ENCODE data around the gene CAPN11.
"Not testable (repeated sequence)": the region's sequence is repeated elsewhere in the genome, so short reads cannot be mapped to it uniquely, and the experiment has no call there.

Gene CAPN11

GRCh38 chr6:44228836-44229235 is 70.2 kb downstream of the CAPN11 start:
- DNase-seq = peak; percentile 15

DNA sequence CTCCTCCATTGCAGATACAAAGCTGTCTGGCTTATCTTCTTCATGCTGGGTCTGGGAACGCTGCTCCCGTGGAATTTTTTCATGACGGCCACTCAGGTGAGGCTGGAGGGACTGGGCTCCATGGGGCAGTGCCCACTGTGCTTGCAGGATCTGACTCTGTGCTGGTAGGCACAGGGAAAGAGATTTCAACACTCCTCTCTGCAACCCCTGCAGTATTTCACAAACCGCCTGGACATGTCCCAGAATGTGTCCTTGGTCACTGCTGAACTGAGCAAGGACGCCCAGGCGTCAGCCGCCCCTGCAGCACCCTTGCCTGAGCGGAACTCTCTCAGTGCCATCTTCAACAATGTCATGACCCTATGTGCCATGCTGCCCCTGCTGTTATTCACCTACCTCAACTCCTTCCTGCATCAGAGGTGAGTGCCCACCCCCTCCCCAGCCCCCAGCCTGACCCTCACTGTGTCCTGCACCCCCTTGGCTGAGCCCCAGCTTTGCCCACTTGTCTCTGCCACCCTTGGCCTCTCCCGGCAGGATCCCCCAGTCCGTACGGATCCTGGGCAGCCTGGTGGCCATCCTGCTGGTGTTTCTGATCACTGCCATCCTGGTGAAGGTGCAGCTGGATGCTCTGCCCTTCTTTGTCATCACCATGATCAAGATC is 70.9 kb downstream of the CAPN11 start:
- DNase-seq = no peak

DNA sequence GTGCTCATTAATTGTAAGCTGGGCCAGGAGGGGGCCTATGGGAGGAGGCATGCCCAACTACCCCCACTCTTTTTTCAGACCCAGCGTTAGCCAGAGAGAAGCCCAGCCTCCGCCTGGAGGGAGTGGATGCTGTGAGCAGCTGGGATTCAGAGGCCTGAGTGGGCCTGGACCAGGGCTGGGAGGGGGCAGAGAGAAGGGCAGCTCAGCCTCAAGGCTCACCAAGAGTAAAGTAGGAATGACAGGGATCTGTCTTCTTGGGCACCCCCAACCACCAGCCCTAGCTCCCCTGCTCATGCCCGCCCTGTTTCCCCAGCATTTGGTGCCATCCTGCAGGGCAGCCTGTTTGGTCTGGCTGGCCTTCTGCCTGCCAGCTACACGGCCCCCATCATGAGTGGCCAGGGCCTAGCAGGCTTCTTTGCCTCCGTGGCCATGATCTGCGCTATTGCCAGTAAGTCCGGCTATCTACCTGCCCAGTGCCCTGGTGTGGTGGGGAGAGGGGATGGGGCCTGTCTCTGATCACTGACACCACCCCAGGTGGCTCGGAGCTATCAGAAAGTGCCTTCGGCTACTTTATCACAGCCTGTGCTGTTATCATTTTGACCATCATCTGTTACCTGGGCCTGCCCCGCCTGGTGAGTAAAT is 71.5 kb downstream of the CAPN11 start:
- no peak for DNase-seq

DNA sequence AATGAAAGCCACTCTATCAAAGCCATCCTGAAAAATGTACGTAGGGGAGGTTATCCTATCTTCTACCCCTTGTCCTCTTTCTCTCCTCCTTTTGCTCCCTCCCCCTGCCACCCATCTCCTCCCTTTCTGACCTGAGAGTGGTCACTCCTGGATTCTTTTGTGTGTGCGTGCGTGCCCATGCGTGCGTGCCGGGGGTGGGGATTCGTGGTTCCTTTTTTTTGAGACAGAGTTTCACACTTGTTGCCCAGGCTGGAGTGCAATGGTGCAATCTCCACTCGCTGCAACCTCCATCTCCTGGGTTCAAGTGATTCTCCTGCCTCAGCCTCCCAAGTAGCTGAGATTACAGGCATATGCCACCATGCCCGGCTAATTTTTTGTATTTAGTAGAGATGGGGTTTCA is 72.8 kb downstream of the CAPN11 start:
- not testable (repeated sequence) for DNase-seq

DNA sequence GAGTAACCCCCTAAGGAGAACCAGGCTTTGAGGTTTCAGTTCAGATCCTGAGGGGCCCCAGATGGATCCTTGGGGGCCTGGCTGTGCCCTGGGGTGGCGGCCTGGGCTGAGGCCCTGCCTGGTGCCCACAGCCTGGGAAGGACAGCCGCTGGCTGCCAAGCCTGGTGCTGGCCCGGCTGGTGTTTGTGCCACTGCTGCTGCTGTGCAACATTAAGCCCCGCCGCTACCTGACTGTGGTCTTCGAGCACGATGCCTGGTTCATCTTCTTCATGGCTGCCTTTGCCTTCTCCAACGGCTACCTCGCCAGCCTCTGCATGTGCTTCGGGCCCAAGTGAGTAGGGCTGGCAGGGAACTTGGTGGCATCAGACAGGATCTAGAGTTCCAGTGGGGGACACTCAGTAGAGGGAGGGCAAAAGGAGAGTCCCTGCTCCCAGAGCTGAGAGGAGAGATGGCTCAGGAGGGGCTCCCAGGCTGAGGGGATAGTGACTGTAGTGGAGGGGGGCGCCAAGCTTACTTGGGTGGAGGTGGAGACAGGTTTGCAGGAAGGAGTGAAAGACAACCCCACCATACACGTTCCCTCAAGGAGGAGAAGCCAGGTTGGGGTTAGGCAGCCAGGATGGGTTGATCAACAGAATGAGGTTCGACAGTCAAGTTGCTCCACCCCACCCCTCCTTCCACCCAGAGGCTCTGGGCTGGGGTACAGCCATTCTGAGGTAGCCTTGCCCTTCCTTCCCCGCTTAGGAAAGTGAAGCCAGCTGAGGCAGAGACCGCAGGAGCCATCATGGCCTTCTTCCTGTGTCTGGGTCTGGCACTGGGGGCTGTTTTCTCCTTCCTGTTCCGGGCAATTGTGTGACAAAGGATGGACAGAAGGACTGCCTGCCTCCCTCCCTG is 74.3 kb downstream of the CAPN11 start:
- DNase-seq = no peak

GRCh38 chr6:44233567-44234100 is 75.0 kb downstream of the CAPN11 start:
- DNase-seq = no peak
